ENCODE results near the gene MAP3K15.

The MAP3K15 gene

DNA sequence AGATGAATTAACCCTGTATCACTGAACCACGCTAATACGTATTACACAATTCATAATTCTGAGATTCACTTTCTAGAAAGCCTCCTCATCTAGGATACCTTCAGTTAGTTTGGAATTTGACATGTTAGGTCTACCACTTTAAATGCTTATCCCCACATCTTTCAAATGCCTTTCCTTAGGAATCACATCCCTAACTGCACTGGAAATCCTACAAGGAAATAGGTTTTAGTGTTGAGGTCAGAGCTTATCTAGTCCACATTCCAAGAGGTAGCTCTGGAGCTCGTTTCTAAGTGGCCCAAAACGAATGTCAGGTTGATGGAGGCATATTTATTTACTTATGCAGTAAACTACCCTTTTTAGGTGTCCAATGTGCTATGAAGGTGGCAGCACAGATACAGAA is 153.6 kb downstream of the MAP3K15 start:
- H3K36me3 ChIP-seq (ENCODE audit: control insufficient read depth, insufficient read depth, low read length): no peaks in the 10 kb centered on the region
- H3K4me1 ChIP-seq: no peaks in the 10 kb centered on the region
- no peaks in the 10 kb centered on the region for H3K79me2 ChIP-seq
- no peak overlapping the region for H3K27ac ChIP-seq
- H3K27me3 ChIP-seq (ENCODE audit: control insufficient read depth, insufficient read depth, low read length): no peaks in the 10 kb centered on the region
- H3K4me3 ChIP-seq (ENCODE audit: low read depth, low read length): no peak overlapping the region
- TF ChIP-seq, protein P1, sequence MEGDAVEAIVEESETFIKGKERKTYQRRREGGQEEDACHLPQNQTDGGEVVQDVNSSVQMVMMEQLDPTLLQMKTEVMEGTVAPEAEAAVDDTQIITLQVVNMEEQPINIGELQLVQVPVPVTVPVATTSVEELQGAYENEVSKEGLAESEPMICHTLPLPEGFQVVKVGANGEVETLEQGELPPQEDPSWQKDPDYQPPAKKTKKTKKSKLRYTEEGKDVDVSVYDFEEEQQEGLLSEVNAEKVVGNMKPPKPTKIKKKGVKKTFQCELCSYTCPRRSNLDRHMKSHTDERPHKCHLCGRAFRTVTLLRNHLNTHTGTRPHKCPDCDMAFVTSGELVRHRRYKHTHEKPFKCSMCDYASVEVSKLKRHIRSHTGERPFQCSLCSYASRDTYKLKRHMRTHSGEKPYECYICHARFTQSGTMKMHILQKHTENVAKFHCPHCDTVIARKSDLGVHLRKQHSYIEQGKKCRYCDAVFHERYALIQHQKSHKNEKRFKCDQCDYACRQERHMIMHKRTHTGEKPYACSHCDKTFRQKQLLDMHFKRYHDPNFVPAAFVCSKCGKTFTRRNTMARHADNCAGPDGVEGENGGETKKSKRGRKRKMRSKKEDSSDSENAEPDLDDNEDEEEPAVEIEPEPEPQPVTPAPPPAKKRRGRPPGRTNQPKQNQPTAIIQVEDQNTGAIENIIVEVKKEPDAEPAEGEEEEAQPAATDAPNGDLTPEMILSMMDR (IDR thresholded peaks at IDR 0.05): no peak
- no peak overlapping the region for H2AFZ ChIP-seq
- H3K4me2 ChIP-seq (ENCODE audit: low read length): no peak overlapping the region
- H3K9me3 ChIP-seq (ENCODE audit: control insufficient read depth, low read length): no peaks in the 10 kb centered on the region
- H3K9ac ChIP-seq: no peak overlapping the region

DNA sequence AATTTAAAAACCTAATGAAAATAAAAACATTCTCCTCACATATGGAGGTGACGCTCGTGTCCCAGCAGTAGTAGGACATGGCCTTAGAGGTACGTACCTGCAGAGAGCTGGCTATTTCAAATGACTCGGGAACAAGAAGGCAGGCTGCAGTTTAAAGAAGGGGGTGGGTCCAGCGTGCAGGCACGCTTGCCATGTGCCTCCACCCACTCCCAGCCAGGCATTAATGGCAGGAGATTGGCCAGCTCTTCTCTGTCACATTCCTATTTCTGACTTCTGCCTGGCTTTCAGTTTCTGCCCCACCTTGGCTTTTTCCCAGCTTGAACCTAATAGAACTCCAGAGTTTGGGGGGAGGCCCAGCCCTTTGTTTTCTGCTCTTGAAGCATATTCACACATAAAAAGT is 154.4 kb downstream of the MAP3K15 start:
- Histone ChIP-seq H3K27me3 (ENCODE audit: control insufficient read depth, insufficient read depth, low read length) (no peaks in the 10 kb centered on the region), H3K4me2 (ENCODE audit: low read length) (no peak overlapping the region), H3K27ac (no peak overlapping the region), H2AFZ (no peak overlapping the region), H3K4me1 (no peaks in the 10 kb centered on the region), H3K4me3 (ENCODE audit: low read depth, low read length) (no peak overlapping the region), H3K36me3 (ENCODE audit: control insufficient read depth, insufficient read depth, low read length) (no peaks in the 10 kb centered on the region), H3K9ac (no peak overlapping the region), H3K9me3 (ENCODE audit: control insufficient read depth, low read length) (no peaks in the 10 kb centered on the region), H3K79me2 (no peaks in the 10 kb centered on the region)
- TF ChIP-seq, protein P1 (IDR thresholded peaks at IDR 0.05): no peak

DNA sequence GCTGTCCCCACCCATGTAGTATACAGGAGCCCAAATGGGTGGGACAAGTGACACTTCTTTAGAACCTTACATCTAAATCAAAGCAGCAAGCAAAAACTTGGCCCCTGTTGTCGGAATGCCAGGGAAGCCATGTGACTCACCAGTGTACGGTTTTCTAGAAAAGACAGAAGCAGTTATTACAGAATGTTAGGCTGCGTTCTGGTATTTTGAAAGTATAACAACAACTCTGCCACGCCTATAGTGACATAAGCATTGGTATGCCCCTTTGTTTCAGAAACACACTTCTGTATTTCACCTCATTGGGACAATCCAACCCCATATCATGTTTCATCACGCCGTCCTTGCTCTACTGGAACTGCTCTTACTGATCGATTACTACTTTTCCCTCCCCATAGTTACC is 156.8 kb downstream of the MAP3K15 start:
- Histone ChIP-seq H3K36me3 (ENCODE audit: control insufficient read depth, insufficient read depth, low read length) (no peaks in the 10 kb centered on the region), H2AFZ (no peak overlapping the region), H3K9me3 (ENCODE audit: control insufficient read depth, low read length) (no peaks in the 10 kb centered on the region), H3K27me3 (ENCODE audit: control insufficient read depth, insufficient read depth, low read length) (no peaks in the 10 kb centered on the region), H3K4me1 (no peaks in the 10 kb centered on the region), H3K79me2 (no peaks in the 10 kb centered on the region), H3K4me2 (ENCODE audit: low read length) (no peak overlapping the region), H3K4me3 (ENCODE audit: low read depth, low read length) (no peak overlapping the region), H3K9ac (no peak overlapping the region), H3K27ac (no peak overlapping the region)
- TF ChIP-seq, protein P1 (IDR thresholded peaks at IDR 0.05): no peak

DNA sequence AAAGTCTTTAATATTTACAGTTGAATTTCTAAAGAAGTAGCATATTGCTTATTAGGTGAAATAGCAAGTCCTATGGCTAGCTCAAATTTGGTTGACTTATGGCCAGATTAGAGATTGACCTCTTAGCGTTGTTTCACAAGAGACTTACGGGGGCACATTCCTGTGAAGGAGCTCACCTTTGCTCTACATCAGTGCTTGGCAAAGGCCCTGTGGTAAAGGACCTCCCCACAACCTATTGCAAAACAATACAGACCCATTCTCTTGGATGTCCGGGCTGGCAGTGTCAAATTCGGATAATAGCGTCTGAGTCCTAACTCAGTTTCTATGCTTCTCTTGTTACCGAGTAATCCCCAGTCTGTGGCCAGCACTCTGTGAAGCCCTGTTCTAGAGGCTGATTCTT is 160.7 kb downstream of the MAP3K15 start:
- no peaks in the 10 kb centered on the region for H3K36me3 ChIP-seq (ENCODE audit: control insufficient read depth, insufficient read depth, low read length)
- H3K27ac ChIP-seq: no peak overlapping the region
- H3K79me2 ChIP-seq: no peaks in the 10 kb centered on the region

DNA sequence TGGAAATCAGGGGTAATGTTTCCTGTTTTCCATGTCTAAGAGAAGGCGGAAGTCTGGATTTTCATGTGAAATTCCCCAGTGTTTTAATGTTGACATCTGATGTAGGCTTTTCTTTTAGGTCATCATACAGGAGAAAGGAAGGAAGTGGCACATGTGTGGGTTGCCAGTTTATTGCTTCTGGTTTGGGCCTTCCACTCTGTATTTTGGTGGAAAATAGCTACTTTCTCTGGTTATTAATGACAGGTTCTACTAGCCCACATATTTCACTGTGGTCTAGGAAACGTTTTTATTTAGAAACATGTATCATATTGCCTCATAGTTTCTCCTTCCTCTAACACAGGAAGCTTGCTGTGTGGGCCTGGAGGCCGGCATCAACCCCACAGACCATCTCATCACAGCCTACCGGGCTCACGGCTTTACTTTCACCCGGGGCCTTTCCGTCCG is 164.3 kb downstream of the MAP3K15 start:
- TF ChIP-seq, protein P1 (IDR thresholded peaks at IDR 0.05): no peak
- no peaks in the 10 kb centered on the region for H3K4me1 ChIP-seq
- H3K4me2 ChIP-seq (ENCODE audit: low read length): no peak overlapping the region
- H3K4me3 ChIP-seq (ENCODE audit: low read depth, low read length): no peak overlapping the region
- H3K9ac ChIP-seq: no peak overlapping the region
- no peak overlapping the region for H3K27ac ChIP-seq
- no peaks in the 10 kb centered on the region for H3K79me2 ChIP-seq
- no peak overlapping the region for H2AFZ ChIP-seq
- no peaks in the 10 kb centered on the region for H3K9me3 ChIP-seq (ENCODE audit: control insufficient read depth, low read length)
- H3K36me3 ChIP-seq (ENCODE audit: control insufficient read depth, insufficient read depth, low read length): no peaks in the 10 kb centered on the region
- H3K27me3 ChIP-seq (ENCODE audit: control insufficient read depth, insufficient read depth, low read length): no peaks in the 10 kb centered on the region

More for the DNA sequence above, 160.7 kb downstream of the MAP3K15 start:
- Histone ChIP-seq H3K4me3 (ENCODE audit: low read depth, low read length) (no peak overlapping the region), H3K27me3 (ENCODE audit: control insufficient read depth, insufficient read depth, low read length) (no peaks in the 10 kb centered on the region), H2AFZ (no peak overlapping the region), H3K4me1 (no peaks in the 10 kb centered on the region), H3K9ac (no peak overlapping the region), H3K9me3 (ENCODE audit: control insufficient read depth, low read length) (no peaks in the 10 kb centered on the region), H3K4me2 (ENCODE audit: low read length) (no peak overlapping the region)
- TF ChIP-seq, protein P1 (IDR thresholded peaks at IDR 0.05): no peak

Data from parathyroid adenoma (tissue), 2 donors.